ENCODE data around the gene DGKQ.

GRCh38 chr4:1019729-1020470, 46.5 kb upstream of the DGKQ start:
- TF ChIP-seq CREB5 (CRISPR knock-in tag; IDR thresholded peaks at IDR 0.05; ENCODE audit: low read depth) (no peak), TOX (CRISPR knock-in tag; IDR thresholded peaks at IDR 0.05; ENCODE audit: borderline replicate concordance) (no peak), ZFP3 (CRISPR knock-in tag; IDR thresholded peaks at IDR 0.05) (no peak), TSHZ2 (CRISPR knock-in tag; IDR thresholded peaks at IDR 0.05) (no peak)
